Fibroblast of villous mesenchyme (primary cell): ENCODE data around the gene DHCR24. TPM values are rescaled to one million over a fixed set of nuclear protein-coding genes. Genes with fewer than 3 reads are reported as not detected.

Experiments
- DNase-seq: peaks from one replicate; pipeline ENCODE4 v3.0.0-alpha.2; 2010; ENCODE audit warnings: low read depth
- H3K4me3 ChIP-seq: 2 replicates; pipeline ENCODE4 v1.5.1; 2011; ENCODE audit warnings: low read depth, mild to moderate bottlenecking, low read length
- CTCF ChIP-seq: IDR thresholded peaks from 2 replicates; pipeline ENCODE4 v1.5.1; 2012; ENCODE audit warnings: low read depth, mild to moderate bottlenecking, low read length; ENCODE audit not compliant: insufficient read depth
- total RNA-seq: library from RNA; depleted of rRNA; stranded (reverse); fragments of >200 nt; gene quantifications from 2 replicates; pipeline ENCODE4 v1.2.3, GENCODE V29; 2012

DHCR24 gene
- total RNA-seq, 1 donor = 297 TPM

- DNase-seq = no peak
- TF ChIP-seq CTCF = no peak
- H3K4me3 ChIP-seq = no peak overlapping the region
Measured at GRCh38 chr1:54815086-54815876, 71.7 kb downstream of the DHCR24 start.

- H3K4me3 ChIP-seq = no peak overlapping the region
- DNase-seq = no peak
- no peak for TF ChIP-seq CTCF
Measured at GRCh38 chr1:54814571-54814970, 72.4 kb downstream of the DHCR24 start.

GRCh38 chr1:54814126-54814498 is 72.9 kb downstream of the DHCR24 start:
- DNase-seq = no peak
- TF ChIP-seq CTCF = no peak
- H3K4me3 ChIP-seq = no peak overlapping the region

- TF ChIP-seq CTCF = no peak
- no peak overlapping the region for H3K4me3 ChIP-seq
- no peak for DNase-seq
Measured at GRCh38 chr1:54813485-54814125, 73.4 kb downstream of the DHCR24 start.

GRCh38 chr1:54812801-54813484 is 74.1 kb downstream of the DHCR24 start:
- no peak for DNase-seq
- no peak for TF ChIP-seq CTCF
- no peak overlapping the region for H3K4me3 ChIP-seq

GRCh38 chr1:54811739-54812655 is 75.0 kb downstream of the DHCR24 start:
- no peak overlapping the region for H3K4me3 ChIP-seq
- no peak for DNase-seq
- TF ChIP-seq CTCF = no peak
